ENCODE data around the gene C1GALT1. TPM values are rescaled to one million over a fixed set of nuclear protein-coding genes. Genes with fewer than 3 reads are reported as not detected.

Gene C1GALT1
- total RNA-seq, 8 experiments from 2014 or later, result 7.3 to 29.2 (median 13.6) TPM

GRCh38 chr7:7176406-7177043 is 5.8 kb upstream of the C1GALT1 start:
- in situ Hi-C loops (cut with MboI; ENCODE audit: low pct_unique_long_range_greater_than_20kb in 2 of 9, low sequenced_read_pairs in 9 of 9, unreplicated experiment in 9 of 9), result no loop called here
- H3K27ac ChIP-seq, result peak overlapping the region in 1 of 2 donors; percentile 41
- 0 to 27% (median 20%) methylated on average over 1 to 4 of the region's 4 CpGs; no CpG with 5 or more reads in 1 of the 10 experiments for WGBS, 10 experiments
- peaks cover 2 to 13% of the 10 kb centered on the region in 2 donors for H3K4me1 ChIP-seq (replicated peaks in 1 of 2)
- ATAC-seq (replicated peaks in 6 of 8), result peak in 7 of 8 experiments; percentile 89 to 98 (median 97)
- H3K4me3 ChIP-seq, result no peak overlapping the region

- 33 to 100% (median 71%) methylated on average over 1 of the region's 1 CpG; no CpG with 5 or more reads in 4 of the 10 experiments for WGBS, 10 experiments
- Histone ChIP-seq H3K27ac (no peak overlapping the region), H3K4me3 (no peak overlapping the region), H3K4me1 (replicated peaks in 1 of 2) (peaks cover 2 to 13% of the 10 kb centered on the region in 2 donors)
- peak in 6 of 8 experiments; percentile 10 to 51 (median 25) for ATAC-seq (replicated peaks in 6 of 8)
- in situ Hi-C loops (cut with MboI; ENCODE audit: low pct_unique_long_range_greater_than_20kb in 2 of 9, low sequenced_read_pairs in 9 of 9, unreplicated experiment in 9 of 9), result no loop called here
Observed at GRCh38 chr7:7177044-7177517, 5.3 kb upstream of the C1GALT1 start.

GRCh38 chr7:7178081-7178480 is 4.3 kb upstream of the C1GALT1 start:
- in situ Hi-C loops (cut with MboI; ENCODE audit: low pct_unique_long_range_greater_than_20kb in 2 of 9, low sequenced_read_pairs in 9 of 9, unreplicated experiment in 9 of 9), result no loop called here
- peaks cover 2 to 13% of the 10 kb centered on the region in 2 donors for H3K4me1 ChIP-seq (replicated peaks in 1 of 2)
- 83 to 100% (median 100%) methylated on average over 1 to 2 of the region's 2 CpGs; no CpG with 5 or more reads in 4 of the 10 experiments for WGBS, 10 experiments
- ATAC-seq (replicated peaks in 6 of 8), result no peak
- H3K4me3 ChIP-seq, result no peak overlapping the region
- H3K27ac ChIP-seq, result no peak overlapping the region

GRCh38 chr7:7178906-7179305 is 3.4 kb upstream of the C1GALT1 start:
- ATAC-seq (replicated peaks in 6 of 8), result no peak
- 0 to 100% (median 13%) methylated on average over 1 of the region's 1 CpG; no CpG with 5 or more reads in 4 of the 10 experiments for WGBS, 10 experiments
- peaks cover 4 to 13% of the 10 kb centered on the region in 2 donors for H3K4me1 ChIP-seq (replicated peaks in 1 of 2)
- H3K4me3 ChIP-seq, result no peak overlapping the region
- in situ Hi-C loops (cut with MboI; ENCODE audit: low pct_unique_long_range_greater_than_20kb in 2 of 9, low sequenced_read_pairs in 9 of 9, unreplicated experiment in 9 of 9), result no loop called here
- H3K27ac ChIP-seq, result no peak overlapping the region

GRCh38 chr7:7180725-7181449 is 1.5 kb upstream of the C1GALT1 start:
- WGBS, 10 experiments, result 77 to 100% (median 93%) methylated on average over 1 to 8 of the region's 8 CpGs
- H3K4me3 ChIP-seq, result peak overlapping the region in 3 of 5 donors; percentile 62 to 91 (median 71)
- H3K27ac ChIP-seq, result no peak overlapping the region
- ATAC-seq (replicated peaks in 6 of 8), result no peak
- H3K4me1 ChIP-seq (replicated peaks in 1 of 2), result peaks cover 5 to 16% of the 10 kb centered on the region in 2 donors
- in situ Hi-C loops (cut with MboI; ENCODE audit: low pct_unique_long_range_greater_than_20kb in 2 of 9, low sequenced_read_pairs in 9 of 9, unreplicated experiment in 9 of 9), result no loop called here

GRCh38 chr7:7181519-7182155 is 707 bp upstream of the C1GALT1 start:
- 0 to 11% (median 6%) methylated on average over 1 to 10 of the region's 12 CpGs for WGBS, 10 experiments
- H3K4me3 ChIP-seq, result peak overlapping the region; percentile 62 to 91 (median 71)
- peak in 2 of 8 experiments; percentile 0 to 2 for ATAC-seq (replicated peaks in 6 of 8)
- H3K4me1 ChIP-seq (replicated peaks in 1 of 2), result peaks cover 5 to 11% of the 10 kb centered on the region in 2 donors
- H3K27ac ChIP-seq, result peak overlapping the region; percentile 59 to 69
- in situ Hi-C loops (cut with MboI; ENCODE audit: low pct_unique_long_range_greater_than_20kb in 2 of 9, low sequenced_read_pairs in 9 of 9, unreplicated experiment in 9 of 9), result no loop called here

- ATAC-seq (replicated peaks in 6 of 8), result peak; percentile 7 to 32 (median 20)
- peak overlapping the region; percentile 72 to 83 for H3K27ac ChIP-seq
Observed at GRCh38 chr7:7183061-7183837, 905 bp downstream of the C1GALT1 start.

GRCh38 chr7:7183838-7184463 is 1.6 kb downstream of the C1GALT1 start:
- Histone ChIP-seq H3K4me1 (replicated peaks in 1 of 2) (peaks cover 5% of the 10 kb centered on the region in 2 donors), H3K27ac (no peak overlapping the region), H3K4me3 (peak overlapping the region; percentile 62 to 91 (median 71))
- ATAC-seq (replicated peaks in 6 of 8), result no peak
- in situ Hi-C loops (cut with MboI; ENCODE audit: low pct_unique_long_range_greater_than_20kb in 2 of 9, low sequenced_read_pairs in 9 of 9, unreplicated experiment in 9 of 9), result no loop called here
- WGBS, 10 experiments, result 6 to 48% (median 36%) methylated on average over 2 to 4 of the region's 4 CpGs

More at GRCh38 chr7:7183061-7183837, 905 bp downstream of the C1GALT1 start:
- WGBS, 10 experiments, result 0 to 15% (median 3%) methylated on average over 2 to 8 of the region's 44 CpGs; no CpG with 5 or more reads in 1 of the 10 experiments
- in situ Hi-C loops (cut with MboI; ENCODE audit: low pct_unique_long_range_greater_than_20kb in 2 of 9, low sequenced_read_pairs in 9 of 9, unreplicated experiment in 9 of 9), result no loop called here
- Histone ChIP-seq H3K4me1 (replicated peaks in 1 of 2) (peaks cover 5% of the 10 kb centered on the region in 2 donors), H3K4me3 (peak overlapping the region; percentile 62 to 91 (median 71))

GRCh38 chr7:7185371-7185989 is 3.1 kb downstream of the C1GALT1 start:
- ATAC-seq (replicated peaks in 6 of 8), result no peak
- H3K4me1 ChIP-seq (replicated peaks in 1 of 2), result peaks cover 11 to 14% of the 10 kb centered on the region in 2 donors
- in situ Hi-C loops (cut with MboI; ENCODE audit: low pct_unique_long_range_greater_than_20kb in 2 of 9, low sequenced_read_pairs in 9 of 9, unreplicated experiment in 9 of 9), result no loop called here
- WGBS, 10 experiments, result 56 to 100% (median 90%) methylated on average over 1 to 7 of the region's 7 CpGs; no CpG with 5 or more reads in 1 of the 10 experiments
- H3K27ac ChIP-seq, result no peak overlapping the region
- no peak overlapping the region for H3K4me3 ChIP-seq

GRCh38 chr7:7188091-7188490 is 5.7 kb downstream of the C1GALT1 start:
- ATAC-seq (replicated peaks in 6 of 8), result no peak
- Histone ChIP-seq H3K4me3 (no peak overlapping the region), H3K27ac (no peak overlapping the region), H3K4me1 (replicated peaks in 1 of 2) (peaks cover 11 to 13% of the 10 kb centered on the region in 2 donors)
- in situ Hi-C loops (cut with MboI; ENCODE audit: low pct_unique_long_range_greater_than_20kb in 2 of 9, low sequenced_read_pairs in 9 of 9, unreplicated experiment in 9 of 9), result no loop called here

- peaks cover 11 to 13% of the 10 kb centered on the region in 2 donors for H3K4me1 ChIP-seq (replicated peaks in 1 of 2)
- H3K27ac ChIP-seq, result no peak overlapping the region
- in situ Hi-C loops (cut with MboI; ENCODE audit: low pct_unique_long_range_greater_than_20kb in 2 of 9, low sequenced_read_pairs in 9 of 9, unreplicated experiment in 9 of 9), result no loop called here
- no peak overlapping the region for H3K4me3 ChIP-seq
- ATAC-seq (replicated peaks in 6 of 8), result no peak
- 58 to 94% (median 85%) methylated on average over 3 to 4 of the region's 4 CpGs; no CpG with 5 or more reads in 1 of the 10 experiments for WGBS, 10 experiments
Observed at GRCh38 chr7:7188742-7189141, 6.4 kb downstream of the C1GALT1 start.

GRCh38 chr7:7190142-7190541 is 7.8 kb downstream of the C1GALT1 start:
- H3K4me3 ChIP-seq, result no peak overlapping the region
- 13 to 65% (median 55%) methylated on average over 1 to 5 of the region's 5 CpGs; no CpG with 5 or more reads in 1 of the 10 experiments for WGBS, 10 experiments
- in situ Hi-C loops (cut with MboI; ENCODE audit: low pct_unique_long_range_greater_than_20kb in 2 of 9, low sequenced_read_pairs in 9 of 9, unreplicated experiment in 9 of 9), result no loop called here
- peak in 6 of 8 experiments; percentile 29 to 58 (median 47) for ATAC-seq (replicated peaks in 6 of 8)
- H3K4me1 ChIP-seq (replicated peaks in 1 of 2), result peaks cover 6 to 10% of the 10 kb centered on the region in 2 donors
- H3K27ac ChIP-seq, result no peak overlapping the region
